ENCODE measurements around the gene ZNF837. TPM values are rescaled to one million over a fixed set of nuclear protein-coding genes. Genes with fewer than 3 reads are reported as not detected.

Gene ZNF837
- total and polyA plus RNA-seq, 2 of the 4 experiments (the other 2 are of a cell fraction) = 0.54 to 1.2 TPM

DNA sequence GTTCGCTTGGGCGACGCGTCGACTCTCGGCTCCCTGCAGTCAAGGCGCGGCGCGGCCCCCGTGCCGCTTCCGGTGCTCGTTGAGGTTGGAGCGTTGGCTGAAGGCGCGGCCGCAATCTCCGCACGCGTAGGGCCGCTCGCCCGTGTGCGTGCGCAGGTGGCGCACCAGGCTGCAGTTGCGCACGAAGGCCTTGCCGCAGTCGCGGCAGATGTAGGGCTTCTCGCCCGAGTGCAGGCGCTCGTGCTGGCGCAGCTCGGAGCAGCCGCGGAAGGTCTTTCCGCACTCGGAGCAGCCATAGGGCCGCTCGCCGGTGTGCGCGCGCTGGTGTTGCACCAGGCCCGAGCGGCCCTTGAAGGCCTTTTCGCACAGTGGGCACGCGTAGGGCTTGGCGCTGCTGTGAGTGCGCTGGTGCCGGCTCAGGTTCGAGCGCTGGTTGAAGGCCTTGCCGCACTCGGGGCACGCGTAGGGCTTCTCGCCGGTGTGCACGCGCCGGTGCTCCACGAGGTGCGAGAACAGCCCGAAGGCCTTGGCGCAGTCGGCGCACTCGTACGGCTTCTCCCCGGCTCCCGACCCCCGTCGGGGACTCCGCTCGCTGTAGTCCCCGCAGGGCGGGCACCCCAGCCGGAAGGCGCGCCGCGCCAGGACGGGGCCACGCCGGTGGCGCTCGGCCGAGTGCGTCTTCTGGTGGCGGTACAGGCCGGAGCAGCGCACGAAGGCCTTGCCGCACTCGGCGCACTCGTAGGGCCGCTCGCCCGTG lies 13.0 kb downstream of the ZNF837 start:
- no peak overlapping the region for H2BK20ac ChIP-seq (ENCODE audit: low read depth, low read length)
- ChIA-PET CTCF (no interaction called here), POLR2A (ENCODE audit: unreplicated experiment) (no interaction called here)
- no peak overlapping the region for H2AK9ac ChIP-seq (replicated peaks; ENCODE audit: low read depth, low read length, poor library complexity)
- no peak overlapping the region for H3K4ac ChIP-seq (ENCODE audit: low read depth, low read length)
- no peak overlapping the region for H3K9ac ChIP-seq (ENCODE audit: low read depth, low read length)
- H3K4me1 ChIP-seq (ENCODE audit: control insufficient read depth, insufficient read depth, low read length) = no peaks in the 10 kb centered on the region
- BruUV-seq (replicated peaks) = no TSS peak
- DNase-seq (no peak), ATAC-seq (ENCODE audit: low read depth) (no peak)
- H4K91ac ChIP-seq (ENCODE audit: insufficient read depth, low read depth, low read length) = no peak overlapping the region
- H2BK5ac ChIP-seq (ENCODE audit: low read depth, low read length, poor library complexity, severe bottlenecking) = no peak overlapping the region
- dilution Hi-C loops (cut with HindIII; ENCODE audit: low sequenced_read_pairs, unreplicated experiment) = no loop called here
- no peak overlapping the region for H3K18ac ChIP-seq (ENCODE audit: low read depth, low read length)
- H3K23ac ChIP-seq (ENCODE audit: low read depth, low read length) = no peak overlapping the region
- no peaks in the 10 kb centered on the region for H3K27me3 ChIP-seq (ENCODE audit: control insufficient read depth, insufficient read depth, low read length)
- no peaks in the 10 kb centered on the region for H4K20me1 ChIP-seq (ENCODE audit: insufficient read depth, low read length)
- no peak overlapping the region for H4K5ac ChIP-seq (ENCODE audit: low read depth, low read length)
- H2BK120ac ChIP-seq (ENCODE audit: low read depth, low read length) = no peak overlapping the region
- no peak overlapping the region for H2AK5ac ChIP-seq (ENCODE audit: low read depth, low read length)
- peaks cover 3% of the 10 kb centered on the region; the same call in 1 of the 2 replicates for H3K9me3 ChIP-seq (ENCODE audit: control insufficient read depth, insufficient read depth, low read length)
- in situ Hi-C loops (cut with MboI; ENCODE audit: low sequenced_read_pairs) = no loop called here
- no peak overlapping the region for H2AFZ ChIP-seq (replicated peaks; ENCODE audit: low read length, poor library complexity)
- WGBS, 2 experiments (ENCODE audit: extremely low coverage in 2 of 2, insufficient read length in 1 of 2) = 63% methylated on average over 93 of the region's 106 CpGs; no CpG with 5 or more reads in 1 of the 2 experiments
- H3K56ac ChIP-seq (ENCODE audit: extremely low read depth, insufficient read depth, low read length) = no peak overlapping the region
- H3K27ac ChIP-seq (ENCODE audit: insufficient read depth, low read length) = no peak overlapping the region
- no peak overlapping the region for H2BK15ac ChIP-seq (ENCODE audit: low read depth, low read length)
- H3K36me3 ChIP-seq (ENCODE audit: control insufficient read depth, insufficient read depth, low read length) = no peaks in the 10 kb centered on the region
- TF ChIP-seq RFX5 (IDR thresholded peaks at IDR 0.05; ENCODE audit: low read depth, low read length) (no peak), MAFK (IDR thresholded peaks at IDR 0.05; ENCODE audit: low read depth, low read length) (no peak), CTCF (conservative IDR thresholded peaks at IDR 0.05; ENCODE audit: low read depth, low read length) (no peak), FOS (IDR thresholded peaks at IDR 0.05; ENCODE audit: low read depth, low read length) (no peak)
- intact Hi-C loops (cut with micrococcal nuclease) = no loop called here
- no peak overlapping the region for H3K4me2 ChIP-seq (ENCODE audit: low read depth, low read length)
- no peak overlapping the region for H3K14ac ChIP-seq (replicated peaks; ENCODE audit: low read depth, low read length)
- H3K4me3 ChIP-seq (ENCODE audit: insufficient read depth, low read depth, low read length) = no peak overlapping the region
- no peaks in the 10 kb centered on the region for H3K9me1 ChIP-seq (ENCODE audit: insufficient read depth, low read length)
- H3K79me1 ChIP-seq (ENCODE audit: low read depth in 1 of 2, low read length in 2 of 2) = no peaks in the 10 kb centered on the region
- H4K8ac ChIP-seq (ENCODE audit: low read depth in 2 of 2, low read length in 2 of 2) = no peak overlapping the region

Data from IMR-90 (cell line).